HG02970 (cell line): ENCODE measurements around the gene KANSL1.

ENCODE experiments used
- ATAC-seq: cut with Tn5 transposase; IDR thresholded peaks from one replicate; pipeline ENCODE4 v1.9.1; 2021; ENCODE audit warnings: mild to moderate bottlenecking, moderate library complexity, moderate number of reproducible peaks; ENCODE audit not compliant: unreplicated experiment, low FRiP score

The KANSL1 gene

GRCh38 chr17:46044989-46045388, 148.2 kb downstream of the KANSL1 start:
- ATAC-seq: no peak

GRCh38 chr17:46044286-46044928, 148.8 kb downstream of the KANSL1 start:
- no peak for ATAC-seq

- no peak for ATAC-seq
These were observed 149.6 kb downstream of the KANSL1 start for GRCh38 chr17:46043606-46044005.

- no peak for ATAC-seq
These were observed 150.3 kb downstream of the KANSL1 start for GRCh38 chr17:46042925-46043324.

- ATAC-seq: no peak
These were observed 151.0 kb downstream of the KANSL1 start for GRCh38 chr17:46042246-46042645.

- no peak for ATAC-seq
These were observed 153.5 kb downstream of the KANSL1 start for GRCh38 chr17:46039592-46040186.

- no peak for ATAC-seq
These were observed 154.3 kb downstream of the KANSL1 start for GRCh38 chr17:46038937-46039336.

- no peak for ATAC-seq
These were observed 154.8 kb downstream of the KANSL1 start for GRCh38 chr17:46038414-46038813.

GRCh38 chr17:46037722-46038255, 155.4 kb downstream of the KANSL1 start:
- ATAC-seq: no peak

- ATAC-seq: no peak
These were observed 156.7 kb downstream of the KANSL1 start for GRCh38 chr17:46036491-46036890.

GRCh38 chr17:46035112-46035818, 158.0 kb downstream of the KANSL1 start:
- ATAC-seq: no peak

- no peak for ATAC-seq
These were observed 159.8 kb downstream of the KANSL1 start for GRCh38 chr17:46033392-46033791.

- no peak for ATAC-seq
These were observed 160.3 kb downstream of the KANSL1 start for GRCh38 chr17:46032909-46033308.

GRCh38 chr17:46031920-46032319, 161.3 kb downstream of the KANSL1 start:
- ATAC-seq: no peak

GRCh38 chr17:46031440-46031839, 161.8 kb downstream of the KANSL1 start:
- ATAC-seq: no peak

GRCh38 chr17:46030752-46031151, 162.5 kb downstream of the KANSL1 start:
- no peak for ATAC-seq

GRCh38 chr17:46029627-46030026, 163.6 kb downstream of the KANSL1 start:
- ATAC-seq: no peak

- ATAC-seq: no peak
These were observed 164.2 kb downstream of the KANSL1 start for GRCh38 chr17:46028981-46029565.

GRCh38 chr17:46028374-46028773, 164.9 kb downstream of the KANSL1 start:
- ATAC-seq: no peak

GRCh38 chr17:46027976-46028325, 165.3 kb downstream of the KANSL1 start:
- ATAC-seq: no peak
